Measurements from ENCODE around the gene NAA20. TPM values are rescaled to one million over a fixed set of nuclear protein-coding genes. Genes with fewer than 3 reads are reported as not detected.

The NAA20 gene
- total and polyA plus RNA-seq, 2 of the 13 experiments (the other 11 are each of a cell fraction or from before 2014, with no cell fraction given) = 81.9 to 82.8 TPM

DNA sequence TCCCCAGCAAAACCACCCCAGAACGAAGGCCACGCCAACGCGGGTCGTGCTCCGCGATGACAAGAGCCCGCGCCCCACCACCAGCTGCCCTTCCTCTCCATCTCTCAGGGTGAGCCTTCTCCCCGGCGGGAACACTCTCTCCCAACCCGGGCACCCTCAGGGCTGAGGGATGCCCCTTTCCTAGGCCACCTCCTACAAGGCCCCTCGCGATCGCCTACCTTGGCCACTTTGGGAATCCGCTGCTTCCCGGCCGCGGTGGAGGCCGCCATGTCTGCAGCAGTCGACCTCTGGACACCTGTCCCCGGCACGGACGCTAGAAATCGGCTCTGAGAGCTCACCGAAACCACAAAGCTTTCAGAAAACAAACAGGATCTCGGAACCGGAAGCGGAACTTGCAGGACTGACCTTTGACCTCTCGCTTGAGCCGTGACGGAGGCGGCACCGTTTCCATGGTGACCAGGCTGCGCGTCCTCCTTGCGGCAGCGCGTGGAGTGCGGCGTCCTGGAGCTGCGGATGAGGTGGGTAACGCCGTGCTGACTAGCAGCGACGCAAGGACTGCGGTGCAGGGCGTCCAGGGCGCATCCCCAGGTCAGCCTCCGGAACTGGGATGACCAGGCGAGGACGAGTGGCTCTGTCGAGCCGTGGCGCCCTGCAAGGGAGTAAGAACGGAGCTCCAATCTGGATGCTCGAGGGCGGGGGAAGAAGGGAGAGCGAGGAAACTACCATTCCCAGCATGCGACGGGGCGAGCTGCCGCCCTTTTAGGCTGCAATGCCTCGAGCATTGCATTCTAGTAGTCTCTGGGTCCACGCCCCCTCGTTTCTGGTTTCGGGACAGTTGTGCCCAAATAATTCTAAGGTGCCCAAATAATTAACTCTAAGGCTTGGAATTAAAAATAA is 35.2 kb downstream of the NAA20 start, which contains the start of the genes CFAP61 and CRNKL1 (continued):
- TF ChIP-seq, protein P1, sequence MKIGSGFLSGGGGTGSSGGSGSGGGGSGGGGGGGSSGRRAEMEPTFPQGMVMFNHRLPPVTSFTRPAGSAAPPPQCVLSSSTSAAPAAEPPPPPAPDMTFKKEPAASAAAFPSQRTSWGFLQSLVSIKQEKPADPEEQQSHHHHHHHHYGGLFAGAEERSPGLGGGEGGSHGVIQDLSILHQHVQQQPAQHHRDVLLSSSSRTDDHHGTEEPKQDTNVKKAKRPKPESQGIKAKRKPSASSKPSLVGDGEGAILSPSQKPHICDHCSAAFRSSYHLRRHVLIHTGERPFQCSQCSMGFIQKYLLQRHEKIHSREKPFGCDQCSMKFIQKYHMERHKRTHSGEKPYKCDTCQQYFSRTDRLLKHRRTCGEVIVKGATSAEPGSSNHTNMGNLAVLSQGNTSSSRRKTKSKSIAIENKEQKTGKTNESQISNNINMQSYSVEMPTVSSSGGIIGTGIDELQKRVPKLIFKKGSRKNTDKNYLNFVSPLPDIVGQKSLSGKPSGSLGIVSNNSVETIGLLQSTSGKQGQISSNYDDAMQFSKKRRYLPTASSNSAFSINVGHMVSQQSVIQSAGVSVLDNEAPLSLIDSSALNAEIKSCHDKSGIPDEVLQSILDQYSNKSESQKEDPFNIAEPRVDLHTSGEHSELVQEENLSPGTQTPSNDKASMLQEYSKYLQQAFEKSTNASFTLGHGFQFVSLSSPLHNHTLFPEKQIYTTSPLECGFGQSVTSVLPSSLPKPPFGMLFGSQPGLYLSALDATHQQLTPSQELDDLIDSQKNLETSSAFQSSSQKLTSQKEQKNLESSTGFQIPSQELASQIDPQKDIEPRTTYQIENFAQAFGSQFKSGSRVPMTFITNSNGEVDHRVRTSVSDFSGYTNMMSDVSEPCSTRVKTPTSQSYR (CRISPR knock-in tag; IDR thresholded peaks at IDR 0.05; ENCODE audit: borderline replicate concordance) = peak; percentile 66; the same call in 1 of the 2 replicates
- TF ChIP-seq ZNF564 (CRISPR knock-in tag; IDR thresholded peaks at IDR 0.05) (peak; percentile 92; the same call in 1 of the 2 replicates), LBX2 (CRISPR knock-in tag; IDR thresholded peaks at IDR 0.05; ENCODE audit: borderline replicate concordance) (peak; percentile 94), ZNF670 (CRISPR knock-in tag; IDR thresholded peaks at IDR 0.05; ENCODE audit: borderline replicate concordance) (no peak; the same call in 1 of the 2 replicates), RBFOX2 (IDR thresholded peaks at IDR 0.05; ENCODE audit: low read depth, low read length) (peak; percentile 96), CAMTA2 (CRISPR knock-in tag; IDR thresholded peaks at IDR 0.05; ENCODE audit: borderline replicate concordance) (peak; percentile 29; the same call in 1 of the 2 replicates), PREB (CRISPR knock-in tag; IDR thresholded peaks at IDR 0.05) (no peak), NFRKB (IDR thresholded peaks at IDR 0.05) (no peak), POLR2AphosphoS5 (IDR thresholded peaks at IDR 0.05; ENCODE audit: low read depth, low read length) (peak; percentile 96), NR2F6 (IDR thresholded peaks at IDR 0.05) (peak; percentile 97), NR2F6 (CRISPR knock-in tag; IDR thresholded peaks at IDR 0.05) (peak; percentile 99), ZNF317 (CRISPR knock-in tag; IDR thresholded peaks at IDR 0.05) (no peak; the same call in 1 of the 2 replicates), ZSCAN20 (CRISPR knock-in tag; IDR thresholded peaks at IDR 0.05; ENCODE audit: borderline replicate concordance) (peak; percentile 94), ZMAT3 (CRISPR knock-in tag; conservative IDR thresholded peaks at IDR 0.05) (peak; percentile 90)
- TF ChIP-seq, protein P2, sequence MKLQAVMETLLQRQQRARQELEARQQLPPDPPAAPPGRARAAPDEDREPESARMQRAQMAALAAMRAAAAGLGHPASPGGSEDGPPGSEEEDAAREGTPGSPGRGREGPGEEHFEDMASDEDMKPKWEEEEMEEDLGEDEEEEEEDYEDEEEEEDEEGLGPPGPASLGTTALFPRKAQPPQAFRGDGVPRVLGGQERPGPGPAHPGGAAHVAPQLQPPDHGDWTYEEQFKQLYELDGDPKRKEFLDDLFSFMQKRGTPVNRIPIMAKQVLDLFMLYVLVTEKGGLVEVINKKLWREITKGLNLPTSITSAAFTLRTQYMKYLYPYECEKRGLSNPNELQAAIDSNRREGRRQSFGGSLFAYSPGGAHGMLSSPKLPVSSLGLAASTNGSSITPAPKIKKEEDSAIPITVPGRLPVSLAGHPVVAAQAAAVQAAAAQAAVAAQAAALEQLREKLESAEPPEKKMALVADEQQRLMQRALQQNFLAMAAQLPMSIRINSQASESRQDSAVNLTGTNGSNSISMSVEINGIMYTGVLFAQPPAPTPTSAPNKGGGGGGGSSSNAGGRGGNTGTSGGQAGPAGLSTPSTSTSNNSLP (IDR thresholded peaks at IDR 0.05; ENCODE audit: low read depth, low read length) = 0 out of 2 replicates have a peak, but pooled peaks have one; percentile 46
- TF ChIP-seq, protein P3, sequence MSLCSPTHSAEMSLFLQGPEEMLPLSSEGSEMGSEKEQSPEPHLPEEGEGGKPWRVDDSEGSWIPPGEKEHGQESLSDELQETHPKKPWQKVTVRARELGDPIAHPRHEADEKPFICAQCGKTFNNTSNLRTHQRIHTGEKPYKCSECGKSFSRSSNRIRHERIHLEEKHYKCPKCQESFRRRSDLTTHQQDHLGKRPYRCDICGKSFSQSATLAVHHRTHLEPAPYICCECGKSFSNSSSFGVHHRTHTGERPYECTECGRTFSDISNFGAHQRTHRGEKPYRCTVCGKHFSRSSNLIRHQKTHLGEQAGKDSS (CRISPR knock-in tag; IDR thresholded peaks at IDR 0.05; ENCODE audit: borderline replicate concordance, low read depth) = peak; percentile 95
